Activated CD4-positive, alpha-beta T cell treated with anti-CD3 and anti-CD28 coated beads, Interleukin-2, Interleukin-4, amounts not matched to agents 100 ng/mL and 50 ng/mL, durations not matched to agents 16 hours and 8 hours (primary cell): ENCODE data around the gene CDC45.

ENCODE experiments used
- DNase-seq: peaks from one replicate; pipeline ENCODE4 v3.0.0-alpha.2; 2020; ENCODE audit warnings: low spot score

Gene CDC45

GRCh38 chr22:19559956-19560355 lies 80.2 kb downstream of the CDC45 start:
- no peak for DNase-seq

DNA sequence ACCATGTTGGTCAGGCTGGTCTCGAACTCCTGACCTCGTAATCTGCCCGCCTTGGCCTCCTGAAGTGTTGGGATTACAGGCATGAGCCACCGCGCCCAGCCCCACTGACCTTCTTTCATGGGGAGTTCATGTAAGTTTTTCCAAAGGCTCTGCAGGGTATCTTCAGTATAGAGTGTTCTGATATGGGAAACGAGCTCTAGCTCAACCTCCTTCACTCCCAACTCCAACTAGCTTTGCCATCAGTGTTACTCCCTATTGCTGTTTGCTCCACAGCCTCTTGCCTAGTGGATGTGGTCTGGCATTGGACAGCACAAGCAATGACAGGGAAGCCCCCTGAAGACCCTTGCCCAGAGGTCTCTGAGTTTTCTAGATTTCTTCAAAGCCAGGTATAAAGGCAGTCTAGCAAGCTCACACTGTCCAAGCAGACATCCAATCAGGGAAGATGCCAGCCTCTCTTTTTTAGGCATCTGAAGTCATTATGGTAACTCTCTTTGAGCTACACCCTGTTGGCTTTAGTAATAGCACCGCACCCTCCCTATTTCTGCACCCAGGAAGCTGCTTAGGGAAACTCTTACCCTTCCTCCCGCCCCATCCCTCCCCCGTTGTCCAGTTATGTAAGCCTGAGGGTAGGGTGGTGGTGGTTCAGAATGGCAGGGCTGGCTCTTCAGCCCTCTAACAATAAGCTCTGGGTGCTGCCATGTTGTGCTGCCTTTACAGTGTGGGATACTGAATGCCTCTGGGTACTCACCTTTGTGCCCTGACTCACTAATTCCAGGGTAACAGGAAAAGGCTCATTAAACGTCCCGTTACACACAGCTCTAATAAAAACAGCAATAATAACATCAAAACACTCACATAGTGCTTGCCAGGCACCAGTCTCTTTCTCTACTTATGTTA lies 85.9 kb downstream of the CDC45 start:
- DNase-seq, result no peak

GRCh38 chr22:19566279-19567156 lies 86.8 kb downstream of the CDC45 start:
- no peak for DNase-seq

DNA sequence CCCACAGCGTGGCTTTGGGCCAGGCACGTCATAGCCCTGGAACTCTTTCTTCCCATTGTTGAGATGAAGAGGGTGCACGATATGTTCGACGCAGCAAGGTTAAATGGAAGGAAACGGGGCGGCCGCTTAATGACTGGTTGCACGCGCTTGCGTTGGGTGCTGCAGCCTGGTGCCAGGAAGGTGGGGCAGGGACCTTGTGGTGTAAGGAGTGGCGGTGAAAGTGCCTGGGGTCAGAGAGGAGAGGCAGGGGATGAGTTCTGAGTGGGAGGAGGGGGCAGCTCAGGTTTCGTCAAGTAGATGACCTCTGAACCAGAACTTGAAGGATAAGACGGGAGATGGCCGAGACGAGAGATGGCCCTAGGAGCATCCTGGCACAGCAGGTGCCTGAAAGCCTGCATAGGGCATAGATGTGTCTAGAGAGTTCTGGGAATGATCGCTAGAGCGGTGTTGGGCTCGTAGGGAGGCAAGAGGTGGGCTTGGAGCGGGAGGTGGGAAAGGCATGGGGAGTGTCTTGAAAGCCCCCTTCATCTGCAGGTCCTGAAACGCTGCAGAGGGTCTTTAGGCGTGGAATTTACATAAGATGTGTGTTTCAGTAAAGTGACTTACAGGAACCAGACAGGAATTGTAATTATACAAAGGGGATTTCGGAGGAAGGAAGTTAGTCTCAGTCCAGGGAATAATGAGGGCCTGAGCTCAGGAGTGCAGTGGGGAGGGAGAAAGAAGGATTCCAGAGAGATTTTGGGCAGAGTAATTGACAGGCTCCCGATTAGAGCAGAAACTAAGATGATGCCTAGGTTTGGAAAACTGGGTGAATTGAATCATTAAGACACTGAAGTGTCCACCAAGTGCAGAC lies 87.7 kb downstream of the CDC45 start:
- DNase-seq, result no peak

GRCh38 chr22:19568337-19569275 lies 88.9 kb downstream of the CDC45 start:
- DNase-seq, result no peak

DNA sequence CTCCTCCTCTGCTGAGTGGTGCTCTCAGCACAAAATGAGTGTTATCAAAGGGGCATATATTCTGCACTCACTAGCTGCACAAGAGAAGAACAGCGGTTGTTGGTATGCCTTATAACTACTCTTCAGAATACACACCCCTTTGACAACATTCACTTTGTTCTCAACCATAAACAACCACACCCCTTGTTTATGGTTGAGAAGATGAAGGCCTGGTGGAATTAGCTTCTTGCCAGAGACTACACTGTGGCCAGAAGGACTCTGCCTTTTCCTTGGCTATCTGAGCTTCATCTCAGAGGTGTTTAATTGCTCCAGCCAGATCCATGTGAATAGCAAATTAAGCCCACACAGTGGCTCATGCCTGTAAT lies 89.5 kb downstream of the CDC45 start:
- no peak for DNase-seq

DNA sequence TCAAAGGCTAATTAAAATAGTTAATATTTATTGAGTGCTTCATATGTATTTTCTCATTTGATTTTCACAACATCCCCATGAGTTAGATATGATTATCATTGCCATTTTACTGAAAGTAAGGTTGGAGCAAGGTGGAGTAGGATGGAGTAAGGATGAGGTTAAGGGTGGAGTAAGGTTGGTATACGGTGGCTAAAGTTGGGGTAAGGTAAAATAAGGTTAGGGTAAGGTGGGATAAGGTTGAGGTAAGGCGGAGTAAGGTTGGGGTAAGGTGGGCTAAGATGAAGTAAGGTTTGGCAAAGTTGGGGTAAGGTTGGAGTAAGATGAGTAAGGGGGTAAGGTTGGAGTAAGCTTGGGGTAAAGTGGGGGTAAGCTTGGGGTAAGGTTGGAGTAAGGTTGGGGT lies 90.3 kb downstream of the CDC45 start:
- no peak for DNase-seq
